Measurements from ENCODE around the gene ENTREP1. TPM values are rescaled to one million over a fixed set of nuclear protein-coding genes. Genes with fewer than 3 reads are reported as not detected.

Gene ENTREP1
- total and polyA plus RNA-seq, 2 donors (not counting 1 experiment from before 2014, with no cell fraction given): 0.06 TPM; not detected in 1

DNA sequence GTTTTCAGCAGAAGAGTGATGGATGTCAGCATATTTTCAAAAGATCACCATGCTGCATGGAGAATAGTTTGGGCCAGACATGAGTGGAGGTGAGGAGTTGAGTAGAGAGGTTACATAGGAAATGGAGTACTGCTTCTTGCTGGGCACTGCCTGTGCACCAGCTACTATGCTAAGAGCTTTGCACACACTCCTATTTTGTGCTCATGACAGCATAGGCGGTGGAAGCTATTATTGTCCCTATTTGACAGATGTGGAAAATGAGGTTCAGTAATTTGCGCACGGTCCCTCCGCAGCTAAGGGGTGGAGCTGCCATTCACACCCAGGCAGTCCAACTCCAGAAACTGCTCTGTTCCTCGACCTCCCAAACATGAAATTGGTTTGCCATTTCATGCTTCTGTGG, 67.8 kb downstream of the ENTREP1 start:
- H3K27ac ChIP-seq (ENCODE audit: insufficient read depth, low read length): no peak overlapping the region
- TF ChIP-seq EZH2 (IDR thresholded peaks at IDR 0.05; ENCODE audit: low read length, missing control alignments): no peak
- TF ChIP-seq, protein P1, sequence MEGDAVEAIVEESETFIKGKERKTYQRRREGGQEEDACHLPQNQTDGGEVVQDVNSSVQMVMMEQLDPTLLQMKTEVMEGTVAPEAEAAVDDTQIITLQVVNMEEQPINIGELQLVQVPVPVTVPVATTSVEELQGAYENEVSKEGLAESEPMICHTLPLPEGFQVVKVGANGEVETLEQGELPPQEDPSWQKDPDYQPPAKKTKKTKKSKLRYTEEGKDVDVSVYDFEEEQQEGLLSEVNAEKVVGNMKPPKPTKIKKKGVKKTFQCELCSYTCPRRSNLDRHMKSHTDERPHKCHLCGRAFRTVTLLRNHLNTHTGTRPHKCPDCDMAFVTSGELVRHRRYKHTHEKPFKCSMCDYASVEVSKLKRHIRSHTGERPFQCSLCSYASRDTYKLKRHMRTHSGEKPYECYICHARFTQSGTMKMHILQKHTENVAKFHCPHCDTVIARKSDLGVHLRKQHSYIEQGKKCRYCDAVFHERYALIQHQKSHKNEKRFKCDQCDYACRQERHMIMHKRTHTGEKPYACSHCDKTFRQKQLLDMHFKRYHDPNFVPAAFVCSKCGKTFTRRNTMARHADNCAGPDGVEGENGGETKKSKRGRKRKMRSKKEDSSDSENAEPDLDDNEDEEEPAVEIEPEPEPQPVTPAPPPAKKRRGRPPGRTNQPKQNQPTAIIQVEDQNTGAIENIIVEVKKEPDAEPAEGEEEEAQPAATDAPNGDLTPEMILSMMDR (conservative IDR thresholded peaks at IDR 0.05 in 1 of 2, IDR thresholded peaks at IDR 0.05 in 1 of 2; ENCODE audit: low read depth in 1 of 2, low read length in 2 of 2): no peak
- H4K20me1 ChIP-seq (ENCODE audit: control insufficient read depth, extremely low read depth, insufficient read depth, low read length): no peaks in the 10 kb centered on the region
- H3K36me3 ChIP-seq (ENCODE audit: control insufficient read depth, insufficient read depth, low read length): no peaks in the 10 kb centered on the region
- DNase-seq (ENCODE audit: low read depth in 2 of 2): no peak
- H3K4me3 ChIP-seq (replicated peaks in 1 of 4; ENCODE audit: control extremely low read depth in 1 of 4, insufficient read depth in 1 of 4, low read depth in 3 of 4, low read length in 4 of 4): no peak overlapping the region
- no peak overlapping the region for H2AFZ ChIP-seq (ENCODE audit: low read length)
- H3K9ac ChIP-seq (ENCODE audit: insufficient read depth, low read length): no peak overlapping the region
- no peaks in the 10 kb centered on the region for H3K79me2 ChIP-seq (ENCODE audit: control insufficient read depth, insufficient read depth, low read length)
- no peak overlapping the region for H3K4me2 ChIP-seq (ENCODE audit: extremely low read depth, insufficient read depth, low read length)
- H3K27me3 ChIP-seq (ENCODE audit: control insufficient read depth, insufficient read depth, low read length): no peaks in the 10 kb centered on the region
- no peaks in the 10 kb centered on the region for H3K9me3 ChIP-seq (ENCODE audit: control insufficient read depth, insufficient read depth, low read depth, low read length)
- no peaks in the 10 kb centered on the region for H3K4me1 ChIP-seq (ENCODE audit: control insufficient read depth, extremely low read depth, insufficient read depth, low read length)

DNA sequence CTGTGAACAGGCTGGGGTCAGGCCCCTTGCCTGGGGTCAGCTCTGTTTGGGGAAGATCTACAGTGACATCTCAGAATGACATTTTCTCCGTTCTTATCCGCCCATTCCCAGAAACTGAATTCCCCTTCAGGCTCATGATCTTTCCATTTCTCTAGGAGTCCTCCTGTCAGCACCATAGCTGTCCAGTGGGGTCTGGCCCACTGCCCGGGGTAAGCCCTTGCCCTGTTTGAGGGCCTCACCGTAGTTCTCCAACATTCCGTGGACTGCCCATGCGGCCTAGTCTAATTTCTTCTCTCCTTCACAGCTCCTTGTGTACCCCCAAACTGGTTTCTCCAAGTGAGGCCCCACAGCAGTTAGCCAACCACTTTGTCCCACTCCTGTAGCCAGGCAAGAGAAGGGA, 68.4 kb downstream of the ENTREP1 start:
- no peak for DNase-seq (ENCODE audit: low read depth in 2 of 2)
- Histone ChIP-seq H3K9ac (ENCODE audit: insufficient read depth, low read length) (no peak overlapping the region), H3K36me3 (ENCODE audit: control insufficient read depth, insufficient read depth, low read length) (no peaks in the 10 kb centered on the region), H4K20me1 (ENCODE audit: control insufficient read depth, extremely low read depth, insufficient read depth, low read length) (no peaks in the 10 kb centered on the region), H3K9me3 (ENCODE audit: control insufficient read depth, insufficient read depth, low read depth, low read length) (no peaks in the 10 kb centered on the region), H3K27ac (ENCODE audit: insufficient read depth, low read length) (no peak overlapping the region), H3K4me2 (ENCODE audit: extremely low read depth, insufficient read depth, low read length) (no peak overlapping the region), H2AFZ (ENCODE audit: low read length) (no peak overlapping the region), H3K4me3 (replicated peaks in 1 of 4; ENCODE audit: control extremely low read depth in 1 of 4, insufficient read depth in 1 of 4, low read depth in 3 of 4, low read length in 4 of 4) (no peak overlapping the region), H3K4me1 (ENCODE audit: control insufficient read depth, extremely low read depth, insufficient read depth, low read length) (no peaks in the 10 kb centered on the region), H3K27me3 (ENCODE audit: control insufficient read depth, insufficient read depth, low read length) (no peaks in the 10 kb centered on the region), H3K79me2 (ENCODE audit: control insufficient read depth, insufficient read depth, low read length) (no peaks in the 10 kb centered on the region)
- TF ChIP-seq EZH2 (IDR thresholded peaks at IDR 0.05; ENCODE audit: low read length, missing control alignments): no peak
- TF ChIP-seq, protein P1 (conservative IDR thresholded peaks at IDR 0.05 in 1 of 2, IDR thresholded peaks at IDR 0.05 in 1 of 2; ENCODE audit: low read depth in 1 of 2, low read length in 2 of 2): no peak

GRCh38 chr9:69395718-69396117, 70.7 kb downstream of the ENTREP1 start:
- Histone ChIP-seq H3K9me3 (ENCODE audit: control insufficient read depth, insufficient read depth, low read depth, low read length) (no peaks in the 10 kb centered on the region), H3K4me1 (ENCODE audit: control insufficient read depth, extremely low read depth, insufficient read depth, low read length) (no peaks in the 10 kb centered on the region), H3K27ac (ENCODE audit: insufficient read depth, low read length) (no peak overlapping the region), H4K20me1 (ENCODE audit: control insufficient read depth, extremely low read depth, insufficient read depth, low read length) (no peaks in the 10 kb centered on the region), H3K79me2 (ENCODE audit: control insufficient read depth, insufficient read depth, low read length) (no peaks in the 10 kb centered on the region), H3K9ac (ENCODE audit: insufficient read depth, low read length) (no peak overlapping the region), H3K27me3 (ENCODE audit: control insufficient read depth, insufficient read depth, low read length) (no peaks in the 10 kb centered on the region), H3K4me3 (replicated peaks in 1 of 4; ENCODE audit: control extremely low read depth in 1 of 4, insufficient read depth in 1 of 4, low read depth in 3 of 4, low read length in 4 of 4) (no peak overlapping the region), H2AFZ (ENCODE audit: low read length) (no peak overlapping the region), H3K36me3 (ENCODE audit: control insufficient read depth, insufficient read depth, low read length) (no peaks in the 10 kb centered on the region), H3K4me2 (ENCODE audit: extremely low read depth, insufficient read depth, low read length) (no peak overlapping the region)
- TF ChIP-seq EZH2 (IDR thresholded peaks at IDR 0.05; ENCODE audit: low read length, missing control alignments): no peak
- TF ChIP-seq, protein P1 (conservative IDR thresholded peaks at IDR 0.05 in 1 of 2, IDR thresholded peaks at IDR 0.05 in 1 of 2; ENCODE audit: low read depth in 1 of 2, low read length in 2 of 2): no peak
- DNase-seq (ENCODE audit: low read depth in 2 of 2): no peak

Measured in fibroblast of lung (primary cell).